Measurements from ENCODE around the gene ALOX12B. TPM values are rescaled to one million over a fixed set of nuclear protein-coding genes. Genes with fewer than 3 reads are reported as not detected.
"Not testable (repeated sequence)": the region's sequence is repeated elsewhere in the genome, so short reads cannot be mapped to it uniquely, and the experiment has no call there.

The ALOX12B gene
- total and polyA plus RNA-seq, 2 experiments from 2014 or later = 0.16 to 1.4 TPM

- TF ChIP-seq EZH2 (IDR thresholded peaks at IDR 0.05; ENCODE audit: low read depth, unreplicated experiment) (peak; percentile 43), ZNF114 (CRISPR knock-in tag; IDR thresholded peaks at IDR 0.05) (no peak)
- Mint-ChIP-seq H3K9me3 (no peaks in the 10 kb centered on the region; the same call in 2 of the 3 replicates), H3K27me3 (ENCODE audit: insufficient read depth, low read depth, poor library complexity) (peaks cover 60% of the 10 kb centered on the region), H3K4me3 (peak overlapping the region; percentile 68), H3K4me1 (peaks cover 36% of the 10 kb centered on the region), H3K36me3 (ENCODE audit: low read depth) (no peaks in the 10 kb centered on the region), H3K27ac (no peak overlapping the region)
- no peaks in the 10 kb centered on the region for H3F3A ChIP-seq (replicated peaks; ENCODE audit: low read depth)
- no peak for DNase-seq (ENCODE audit: low spot score)
- H3K27ac ChIP-seq (ENCODE audit: low read depth) = no peak overlapping the region
- ATAC-seq = peak; percentile 18
- H4K20me1 ChIP-seq (replicated peaks; ENCODE audit: insufficient read depth) = no peaks in the 10 kb centered on the region
- H3K36me3 ChIP-seq (ENCODE audit: insufficient read depth) = no peaks in the 10 kb centered on the region
- no peak overlapping the region for H2AFZ ChIP-seq
- peaks cover 87% of the 10 kb centered on the region for H3K27me3 ChIP-seq (ENCODE audit: insufficient read depth)
- no peaks in the 10 kb centered on the region for H3K9me2 ChIP-seq (ENCODE audit: insufficient read depth)
- H3K4me2 ChIP-seq = peak overlapping the region; percentile 81
- peak overlapping the region; percentile 52 for H3K4me3 ChIP-seq
- peaks cover 37% of the 10 kb centered on the region for H3K4me1 ChIP-seq (ENCODE audit: insufficient read depth)
- no peaks in the 10 kb centered on the region for H3K79me2 ChIP-seq (replicated peaks; ENCODE audit: insufficient read depth)
Measured at GRCh38 chr17:8062807-8063483, 24.6 kb downstream of the ALOX12B start.

- H3K4me2 ChIP-seq = peak overlapping the region; percentile 81
- H3K9me3 Mint-ChIP-seq = no peaks in the 10 kb centered on the region; the same call in 2 of the 3 replicates
Measured at GRCh38 chr17:8062435-8062806, 25.1 kb downstream of the ALOX12B start.

GRCh38 chr17:8061851-8062250 lies 25.7 kb downstream of the ALOX12B start:
- Histone ChIP-seq H3K4me2 (peak overlapping the region; percentile 81), H3K4me1 (ENCODE audit: insufficient read depth) (peaks cover 38% of the 10 kb centered on the region), H3K4me3 (peak overlapping the region; percentile 52), H3K27me3 (ENCODE audit: insufficient read depth) (peaks cover 84% of the 10 kb centered on the region)
- H3K36me3 Mint-ChIP-seq (ENCODE audit: low read depth); DNase-seq (ENCODE audit: low spot score); H4K20me1 ChIP-seq (replicated peaks; ENCODE audit: insufficient read depth); H3K27ac ChIP-seq (ENCODE audit: low read depth); H3K9me3 Mint-ChIP-seq; H3K36me3 ChIP-seq (ENCODE audit: insufficient read depth); H2AFZ ChIP-seq; H3K27ac Mint-ChIP-seq; ATAC-seq; H3F3A ChIP-seq (replicated peaks; ENCODE audit: low read depth); H3K9me2 ChIP-seq (ENCODE audit: insufficient read depth); H3K79me2 ChIP-seq (replicated peaks; ENCODE audit: insufficient read depth): not testable (repeated sequence)
- peaks cover 40% of the 10 kb centered on the region for H3K4me1 Mint-ChIP-seq
- peak overlapping the region; percentile 68 for H3K4me3 Mint-ChIP-seq
- H3K27me3 Mint-ChIP-seq (ENCODE audit: insufficient read depth, low read depth, poor library complexity) = peaks cover 54% of the 10 kb centered on the region

More at GRCh38 chr17:8062435-8062806, 25.1 kb downstream of the ALOX12B start:
- H3K4me3 ChIP-seq = peak overlapping the region; percentile 52
- H3K36me3 ChIP-seq (ENCODE audit: insufficient read depth) = no peaks in the 10 kb centered on the region
- no peaks in the 10 kb centered on the region for H3K36me3 Mint-ChIP-seq (ENCODE audit: low read depth)
- no peak for TF ChIP-seq POLR2AphosphoS5 (IDR thresholded peaks at IDR 0.05; ENCODE audit: low read depth)
- TF ChIP-seq REST (IDR thresholded peaks at IDR 0.05; ENCODE audit: unreplicated experiment) = no peak
- no peak for TF ChIP-seq EZH2phosphoT487 (IDR thresholded peaks at IDR 0.05; ENCODE audit: unreplicated experiment)
- peak; percentile 29 for TF ChIP-seq EZH2 (IDR thresholded peaks at IDR 0.05; ENCODE audit: low read depth, unreplicated experiment)
- peaks cover 83% of the 10 kb centered on the region for H3K27me3 ChIP-seq (ENCODE audit: insufficient read depth)
- H2AFZ ChIP-seq = no peak overlapping the region
- H3K4me1 ChIP-seq (ENCODE audit: insufficient read depth) = peaks cover 38% of the 10 kb centered on the region
- ATAC-seq = no peak
- peak overlapping the region; percentile 68 for H3K4me3 Mint-ChIP-seq
- H3K27ac Mint-ChIP-seq = no peak overlapping the region
- no peaks in the 10 kb centered on the region for H3F3A ChIP-seq (replicated peaks; ENCODE audit: low read depth)
- H3K79me2 ChIP-seq (replicated peaks; ENCODE audit: insufficient read depth) = no peaks in the 10 kb centered on the region
- H4K20me1 ChIP-seq (replicated peaks; ENCODE audit: insufficient read depth) = no peaks in the 10 kb centered on the region
- peaks cover 55% of the 10 kb centered on the region for H3K27me3 Mint-ChIP-seq (ENCODE audit: insufficient read depth, low read depth, poor library complexity)
- no peaks in the 10 kb centered on the region for H3K9me2 ChIP-seq (ENCODE audit: insufficient read depth)
- H3K27ac ChIP-seq (ENCODE audit: low read depth) = no peak overlapping the region
- DNase-seq (ENCODE audit: low spot score) = no peak
- H3K4me1 Mint-ChIP-seq = peaks cover 36% of the 10 kb centered on the region

Measured in GM23338 (cell line).